NCI-H187 treated with DMSO at 0.1 percent for 48 hours (cell line): ENCODE measurements around the gene HABP2.

Experiments
- DNase-seq: peaks from one replicate; lab custom pipeline; 2025; lab: John Stamatoyannopoulos, UW

The HABP2 gene

DNA sequence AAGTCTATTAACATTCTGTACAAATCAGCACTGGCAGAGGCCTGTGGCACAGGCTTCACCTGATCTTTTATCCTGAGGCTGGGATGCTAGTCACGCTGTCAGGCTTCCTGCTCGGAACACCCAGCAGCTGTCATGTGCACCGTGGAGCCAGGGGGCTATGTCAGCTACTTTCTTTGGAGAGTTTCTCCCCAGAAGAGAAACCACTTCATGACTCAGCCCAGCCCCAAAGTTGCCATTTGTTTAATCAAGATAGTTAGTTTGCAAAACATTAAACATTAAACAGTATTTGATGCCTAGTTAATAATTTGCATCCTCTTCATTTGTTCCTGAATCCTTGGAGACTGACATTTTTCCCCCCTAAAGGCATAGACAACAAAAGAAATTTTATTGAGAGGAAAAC is at the start of gene HABP2:
TSS of gene HABP2 (plus strand) at position 353 of the 400 bp plus-strand sequence. CDS start 69 bp downstream, outside the sequence.
- no peak for DNase-seq

DNA sequence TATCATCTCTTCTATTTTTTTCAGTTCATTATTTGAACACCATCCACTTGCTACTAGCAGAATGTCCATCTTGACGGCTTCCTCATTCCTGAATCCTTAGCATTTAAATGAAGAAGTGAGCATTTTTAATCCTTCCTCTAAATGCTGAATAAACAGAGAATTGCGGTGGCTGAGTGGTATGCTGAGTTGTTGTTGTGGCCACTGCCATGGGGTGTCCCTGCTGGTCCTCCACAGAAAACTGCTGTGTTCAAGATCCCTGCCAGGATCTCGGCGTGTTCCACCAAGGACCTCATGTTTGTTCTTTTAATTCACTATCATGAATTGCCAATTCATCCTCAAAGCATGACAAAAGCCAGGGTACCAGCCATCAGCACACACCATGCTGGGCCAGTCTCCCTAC is 48.9 kb upstream of the HABP2 start:
- no peak for DNase-seq

- DNase-seq, result no peak
These were observed 48.4 kb upstream of the HABP2 start for GRCh38 chr10:113504423-113504822.

DNA sequence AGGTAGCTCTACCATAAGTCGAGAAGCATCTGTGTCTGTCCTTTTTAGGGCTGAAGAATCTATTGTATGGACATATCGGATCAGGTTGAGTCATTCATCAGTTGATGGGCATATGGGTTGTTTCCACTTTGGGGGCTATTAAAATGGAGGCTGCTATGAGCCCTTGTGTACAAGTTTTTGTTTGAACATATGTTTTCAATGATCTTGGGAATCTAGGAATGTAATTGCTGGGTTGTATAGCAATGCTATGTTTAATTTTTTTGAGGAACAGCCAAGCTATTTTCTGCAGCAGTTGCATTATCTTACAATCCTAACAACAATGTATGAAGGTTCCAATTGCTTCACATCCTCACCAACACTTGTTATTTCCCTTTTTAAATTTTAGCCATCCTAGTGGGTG is 46.4 kb upstream of the HABP2 start:
- no peak for DNase-seq

- no peak for DNase-seq
These were observed 41.4 kb upstream of the HABP2 start for GRCh38 chr10:113511419-113511818.

DNA sequence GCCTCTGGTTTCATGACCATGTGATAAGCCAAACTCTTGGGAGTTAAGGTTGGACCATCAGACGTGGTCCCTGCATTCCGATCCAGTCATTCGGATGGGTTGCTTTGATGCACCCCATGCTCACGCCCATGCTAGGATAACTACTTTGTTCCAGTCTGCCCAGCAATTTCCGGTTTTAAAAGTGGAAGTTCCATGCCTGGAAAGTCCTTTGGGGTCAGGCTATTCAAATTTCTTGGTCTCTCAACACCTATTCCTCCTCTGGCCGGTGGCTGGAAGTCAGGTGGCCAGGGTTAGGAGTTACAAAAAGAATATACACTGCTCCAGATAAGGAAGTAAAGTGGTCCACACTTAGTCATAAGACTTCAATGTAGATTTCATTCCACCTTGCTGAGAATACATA is 37.7 kb upstream of the HABP2 start:
- DNase-seq, result no peak

DNA sequence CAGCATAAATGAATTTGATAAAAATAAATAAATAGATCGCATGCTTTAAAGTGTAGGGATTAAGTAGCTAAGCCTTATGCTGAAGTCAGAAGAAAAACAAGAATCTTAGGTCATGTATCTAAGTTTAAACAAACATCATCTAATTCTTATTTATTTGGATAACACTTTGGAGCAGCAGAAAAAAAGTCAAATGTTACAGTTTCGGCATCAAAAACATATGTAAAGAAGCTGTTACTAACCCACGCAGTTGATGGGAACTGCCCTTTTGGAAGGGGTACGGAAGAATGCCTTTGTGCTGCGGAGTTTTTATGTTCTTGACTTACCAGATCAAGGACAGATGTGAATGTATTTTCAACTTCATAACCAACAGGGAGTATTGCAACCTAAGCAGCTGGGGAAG is 37.3 kb upstream of the HABP2 start:
- DNase-seq, result no peak

- DNase-seq, result no peak
These were observed 36.8 kb upstream of the HABP2 start for GRCh38 chr10:113516061-113516460.

GRCh38 chr10:113517165-113517900 is 35.5 kb upstream of the HABP2 start:
- DNase-seq, result no peak

- DNase-seq, result no peak
These were observed 35.0 kb upstream of the HABP2 start for GRCh38 chr10:113517901-113518260.

DNA sequence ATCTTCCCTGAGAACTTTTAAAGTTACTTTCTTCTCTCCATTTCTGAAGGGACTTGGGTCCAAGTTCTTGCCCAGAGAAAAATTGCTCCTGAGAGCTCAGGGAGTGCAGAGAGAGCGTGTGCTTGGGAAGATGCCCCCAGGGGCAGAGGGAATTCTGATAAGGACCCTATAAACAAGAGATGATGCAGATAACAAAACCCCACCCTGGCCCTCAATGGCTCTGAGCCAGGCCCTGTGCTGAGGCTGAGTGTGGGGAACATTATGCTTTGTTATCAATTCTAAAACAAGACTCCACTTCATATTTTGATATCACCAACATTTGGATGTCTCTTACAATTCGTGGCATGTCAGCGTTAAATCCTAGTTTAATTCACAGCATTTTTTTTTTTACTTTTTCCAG is 34.4 kb upstream of the HABP2 start:
- no peak for DNase-seq

DNA sequence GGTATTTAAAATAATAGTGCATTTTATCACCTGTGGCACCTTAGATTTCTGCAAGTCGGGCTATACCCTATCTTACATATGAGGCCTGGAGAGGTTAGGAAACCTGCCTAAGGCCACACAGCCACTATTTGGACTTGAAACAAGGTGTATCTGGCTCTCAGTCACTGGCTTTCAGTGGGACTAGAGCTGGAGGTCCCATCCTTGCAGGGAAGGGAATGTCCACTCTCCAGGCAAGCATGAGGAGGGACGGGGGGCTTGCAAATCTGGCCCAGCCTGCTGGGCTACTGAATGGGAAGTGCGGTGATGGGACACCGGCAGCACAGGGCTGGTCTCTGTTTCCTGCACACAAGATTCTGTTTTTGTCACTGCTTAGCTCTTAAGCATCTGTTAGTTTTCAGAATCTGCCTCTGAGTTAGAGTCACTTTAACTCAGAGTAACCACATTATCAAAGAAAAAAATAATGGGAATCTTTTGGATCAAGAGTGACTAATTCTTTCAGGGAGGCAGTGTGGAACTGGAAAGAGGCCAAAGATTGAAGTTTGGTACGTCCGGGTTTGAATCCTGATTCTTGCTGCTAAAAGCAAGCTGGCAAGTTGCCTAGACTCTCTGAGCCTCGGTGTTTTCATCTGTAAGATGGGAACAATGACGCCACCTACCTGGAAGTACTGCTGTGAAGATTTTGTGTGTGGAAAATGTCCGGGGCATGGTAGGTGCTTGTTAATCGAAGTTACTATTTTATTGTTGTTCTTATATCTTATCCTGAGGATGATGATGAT is 33.8 kb upstream of the HABP2 start:
- no peak for DNase-seq

DNA sequence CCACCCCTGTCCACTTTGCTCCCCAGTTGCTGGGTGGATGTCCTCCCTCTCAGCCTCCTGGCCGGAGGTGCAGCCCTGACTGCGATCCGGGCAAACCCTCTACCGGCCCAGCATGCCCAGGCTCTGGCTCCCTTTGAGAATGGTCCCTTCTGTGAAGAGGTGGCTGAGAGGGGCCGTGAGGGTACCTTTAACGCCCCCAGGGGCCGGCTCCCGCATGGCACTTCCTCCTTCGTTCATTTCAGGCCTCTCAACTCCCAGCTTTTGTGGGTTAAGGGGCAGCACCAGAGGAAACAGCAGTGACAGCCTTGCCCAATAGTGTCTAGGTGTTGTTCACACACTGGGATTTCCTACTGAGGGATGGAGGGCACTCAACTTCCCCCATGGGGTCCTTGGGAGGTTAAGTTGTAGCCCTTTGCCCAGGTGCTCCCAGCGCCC is 33.2 kb upstream of the HABP2 start:
- DNase-seq, result no peak

- DNase-seq, result no peak
These were observed 32.6 kb upstream of the HABP2 start for GRCh38 chr10:113520261-113520660.

- no peak for DNase-seq
These were observed 32.0 kb upstream of the HABP2 start for GRCh38 chr10:113520690-113521474.

GRCh38 chr10:113521475-113521795 is 31.4 kb upstream of the HABP2 start:
- DNase-seq, result no peak

DNA sequence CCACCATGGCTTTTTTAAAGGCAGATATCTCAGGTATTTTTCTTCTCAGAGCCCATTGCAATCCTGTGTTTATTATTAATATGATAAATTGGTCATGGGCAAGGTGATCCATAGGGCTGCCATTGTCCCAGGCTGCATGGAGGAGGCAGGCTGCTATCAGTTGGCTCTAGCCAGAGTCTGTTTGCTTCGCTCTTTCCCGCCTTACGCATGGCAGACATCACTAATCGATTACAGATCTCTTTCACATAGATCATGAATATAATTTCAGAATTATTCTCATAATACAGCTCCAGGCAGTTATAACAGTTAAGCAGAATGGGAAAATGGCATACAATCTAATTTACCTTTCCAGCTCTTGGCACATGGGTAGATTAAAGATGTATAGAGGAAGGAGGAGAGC is 30.4 kb upstream of the HABP2 start:
- DNase-seq, result no peak

GRCh38 chr10:113523071-113523470 is 29.8 kb upstream of the HABP2 start:
- DNase-seq, result no peak

- DNase-seq, result no peak
These were observed 29.2 kb upstream of the HABP2 start for GRCh38 chr10:113523628-113524027.

- DNase-seq, result no peak
These were observed 28.7 kb upstream of the HABP2 start for GRCh38 chr10:113524120-113524519.

- no peak for DNase-seq
These were observed 28.0 kb upstream of the HABP2 start for GRCh38 chr10:113524539-113525490.

- DNase-seq, result no peak
These were observed 27.1 kb upstream of the HABP2 start for GRCh38 chr10:113525713-113526112.
